Measurements from ENCODE around the gene MAGI2.

- no peak for TF ChIP-seq POLR2A (IDR thresholded peaks at IDR 0.05; ENCODE audit: low read depth, low read length)
- TF ChIP-seq POLR2AphosphoS5 (IDR thresholded peaks at IDR 0.05; ENCODE audit: low read depth, low read length), result no peak
- TF ChIP-seq SPI1 (IDR thresholded peaks at IDR 0.05; ENCODE audit: low read depth, low read length), result no peak
- no peak for TF ChIP-seq TAF1 (IDR thresholded peaks at IDR 0.05; ENCODE audit: low read depth, low read length)
- TF ChIP-seq PAX5 (IDR thresholded peaks at IDR 0.05; ENCODE audit: insufficient read depth, low read length, severe bottlenecking), result no peak
- TF ChIP-seq POU2F2 (IDR thresholded peaks at IDR 0.05; ENCODE audit: low read depth, low read length), result no peak
Observed at GRCh38 chr7:78786055-78786454, 667.4 kb downstream of the MAGI2 start.

Data from GM12891 (cell line).